ENCODE measurements around the gene DBT. TPM values are rescaled to one million over a fixed set of nuclear protein-coding genes. Genes with fewer than 3 reads are reported as not detected.
"Not testable (repeated sequence)": the region's sequence is repeated elsewhere in the genome, so short reads cannot be mapped to it uniquely, and the experiment has no call there.

DBT gene
- total RNA-seq (1 to 10 TPM; 7.8 to 9.5 TPM), total RNA-seq (22.3 to 32.9 reads per million in 2 donors)

DNA sequence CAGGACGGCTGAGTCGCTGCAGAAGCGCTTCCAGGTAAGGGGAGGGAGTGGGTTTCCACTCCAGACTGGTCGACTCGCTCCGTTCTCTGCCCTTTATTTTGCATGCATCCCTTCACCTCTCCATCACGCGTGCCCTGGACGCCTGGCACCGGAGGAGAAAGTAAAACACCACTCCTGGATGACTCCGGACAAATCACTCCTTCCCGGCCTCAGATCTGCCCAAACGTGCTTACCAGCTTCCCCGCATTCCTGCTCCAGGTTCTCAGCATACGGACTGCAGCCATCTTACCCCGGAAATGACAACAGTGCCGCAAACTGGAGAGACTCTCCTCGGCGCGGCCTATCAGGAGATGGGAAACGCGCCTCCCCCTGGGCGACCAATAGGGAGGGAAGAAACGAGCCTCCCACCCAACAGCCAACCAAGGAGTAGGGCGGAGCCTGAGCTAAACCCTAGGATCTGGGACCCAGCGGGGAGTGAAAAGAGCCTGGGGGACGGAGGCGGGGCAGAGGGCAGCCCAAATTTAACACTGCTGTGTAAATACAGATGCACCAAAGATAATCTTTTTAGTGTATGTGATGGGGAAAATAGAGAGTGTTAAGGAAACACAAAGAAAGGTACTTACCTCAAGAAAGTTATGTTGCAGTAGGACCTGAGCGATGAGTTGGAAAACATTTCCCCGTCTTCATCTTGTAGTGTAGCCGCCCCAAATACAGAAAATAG, at the start of gene DBT:
DBT (minus strand) TSS at position 298 of the 721 bp plus-strand sequence; CDS start at position 284, 14 bp downstream.
- ATAC-seq = peak; percentile 100
- DNase-seq = peak; percentile 77 to 86 (median 83)
- no peak within 1 kb of the TSS for H3K27ac Mint-ChIP-seq
- H3K9me3 ChIP-seq (ENCODE audit: control insufficient read depth, low read length, poor library complexity, severe bottlenecking) = no peaks in the 10 kb centered on the region
- no peak within 1 kb of the TSS for H3K4me3 Mint-ChIP-seq
- H3K36me3 Mint-ChIP-seq (ENCODE audit: low read depth) = peaks cover 3% of the 10 kb centered on the region
- H3K27me3 Mint-ChIP-seq = no peaks in the 10 kb centered on the region
- H3K4me1 Mint-ChIP-seq = peaks cover 15% of the 10 kb centered on the region

DNA sequence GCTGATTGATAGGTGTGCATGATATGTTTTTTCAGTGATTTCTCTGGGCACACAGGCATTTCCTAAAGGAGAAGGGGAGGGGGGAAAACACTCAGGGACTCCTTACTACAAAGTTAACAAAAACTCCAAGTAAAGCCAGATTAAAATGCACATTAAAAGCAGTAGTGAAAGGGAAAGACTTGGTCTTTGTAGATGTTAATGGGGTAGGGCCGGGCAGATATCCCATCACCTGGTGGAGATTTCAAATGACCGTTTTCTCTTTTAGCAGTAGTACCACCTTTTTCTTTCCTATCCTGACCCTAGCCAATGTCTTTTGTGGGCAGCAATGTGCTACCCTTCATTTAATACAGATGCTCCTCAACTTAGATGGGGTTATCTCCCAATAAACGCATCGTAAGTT, 48.9 kb upstream of the DBT start:
- H3K9me3 ChIP-seq (ENCODE audit: control insufficient read depth, low read length, poor library complexity, severe bottlenecking) = no peaks in the 10 kb centered on the region
- H3K4me3 Mint-ChIP-seq = no peak overlapping the region
- no peak overlapping the region for H3K27ac Mint-ChIP-seq
- no peaks in the 10 kb centered on the region for H3K27me3 Mint-ChIP-seq
- ATAC-seq (no peak), DNase-seq (no peak)
- no peaks in the 10 kb centered on the region for H3K36me3 Mint-ChIP-seq (ENCODE audit: low read depth)
- peaks cover 10% of the 10 kb centered on the region for H3K4me1 Mint-ChIP-seq

DNA sequence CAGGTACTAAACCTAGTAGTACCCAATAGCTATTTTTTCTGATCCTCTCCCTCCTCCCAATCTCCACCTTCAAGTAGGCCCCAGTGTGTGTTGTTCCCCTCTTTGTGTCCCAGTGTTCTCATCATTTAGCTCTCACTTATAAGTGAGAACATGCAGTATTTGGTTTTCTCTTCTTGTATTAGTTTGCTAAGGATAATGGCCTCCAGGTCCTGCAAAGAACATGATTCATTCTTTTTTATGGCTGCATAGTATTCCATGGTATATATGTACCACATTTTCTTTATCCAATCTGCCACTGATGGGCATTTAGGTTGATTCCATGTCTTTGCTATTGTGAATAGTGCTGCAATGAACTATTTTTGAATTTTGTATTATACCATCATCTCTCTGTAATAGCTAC, 47.4 kb upstream of the DBT start:
- H3K4me1 Mint-ChIP-seq; H3K36me3 Mint-ChIP-seq (ENCODE audit: low read depth); H3K27ac Mint-ChIP-seq; ATAC-seq; H3K4me3 Mint-ChIP-seq; DNase-seq; H3K9me3 ChIP-seq (ENCODE audit: control insufficient read depth, low read length, poor library complexity, severe bottlenecking); H3K27me3 Mint-ChIP-seq: not testable (repeated sequence)

DNA sequence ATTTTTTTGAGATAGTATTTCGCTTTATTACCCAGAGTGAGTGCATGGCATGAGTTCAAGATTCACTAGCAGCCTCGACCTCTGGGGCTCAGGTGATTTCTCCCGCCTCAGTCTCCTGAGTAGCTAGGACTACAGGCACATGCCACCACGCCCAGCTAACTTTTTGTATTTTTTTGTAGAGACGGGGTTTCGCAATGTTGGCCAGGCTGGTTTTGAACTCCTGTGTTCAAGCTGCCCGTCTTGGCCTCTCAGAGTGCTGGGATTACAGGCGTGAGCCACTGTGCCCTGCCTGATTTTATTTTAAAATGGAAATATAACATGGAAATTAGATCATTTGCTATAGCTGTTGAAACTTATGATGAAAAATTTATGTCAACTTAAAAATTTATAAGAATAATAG, 46.5 kb upstream of the DBT start:
- H3K27ac Mint-ChIP-seq = no peak overlapping the region
- H3K36me3 Mint-ChIP-seq (ENCODE audit: low read depth) = peaks cover 3% of the 10 kb centered on the region
- H3K27me3 Mint-ChIP-seq = no peaks in the 10 kb centered on the region
- H3K9me3 ChIP-seq (ENCODE audit: control insufficient read depth, low read length, poor library complexity, severe bottlenecking) = no peaks in the 10 kb centered on the region
- H3K4me3 Mint-ChIP-seq = no peak overlapping the region
- ATAC-seq (no peak), DNase-seq (no peak)
- H3K4me1 Mint-ChIP-seq = peaks cover 10% of the 10 kb centered on the region

- Mint-ChIP-seq H3K4me3 (no peak overlapping the region), H3K27me3 (no peaks in the 10 kb centered on the region), H3K36me3 (ENCODE audit: low read depth) (peaks cover 3% of the 10 kb centered on the region), H3K27ac (no peak overlapping the region), H3K4me1 (no peaks in the 10 kb centered on the region)
- no peak for ATAC-seq
- H3K9me3 ChIP-seq (ENCODE audit: control insufficient read depth, low read length, poor library complexity, severe bottlenecking) = no peaks in the 10 kb centered on the region
- no peak for DNase-seq
Observed at GRCh38 chr1:100292711-100293110, 43.1 kb upstream of the DBT start.

GRCh38 chr1:100290291-100290690, 40.7 kb upstream of the DBT start:
- Mint-ChIP-seq H3K27me3 (no peaks in the 10 kb centered on the region), H3K27ac (no peak overlapping the region), H3K4me3 (no peak overlapping the region), H3K36me3 (ENCODE audit: low read depth) (peaks cover 9% of the 10 kb centered on the region), H3K4me1 (peaks cover 2% of the 10 kb centered on the region)
- no peak for DNase-seq
- no peaks in the 10 kb centered on the region for H3K9me3 ChIP-seq (ENCODE audit: control insufficient read depth, low read length, poor library complexity, severe bottlenecking)
- no peak for ATAC-seq

- no peak overlapping the region for H3K4me3 Mint-ChIP-seq
- peaks cover 2% of the 10 kb centered on the region for H3K4me1 Mint-ChIP-seq
- H3K9me3 ChIP-seq (ENCODE audit: control insufficient read depth, low read length, poor library complexity, severe bottlenecking) = no peaks in the 10 kb centered on the region
- no peaks in the 10 kb centered on the region for H3K27me3 Mint-ChIP-seq
- DNase-seq = no peak
- H3K36me3 Mint-ChIP-seq (ENCODE audit: low read depth) = peaks cover 6% of the 10 kb centered on the region
- ATAC-seq = no peak
- H3K27ac Mint-ChIP-seq = no peak overlapping the region
Observed at GRCh38 chr1:100287162-100287561, 37.5 kb upstream of the DBT start.

DNA sequence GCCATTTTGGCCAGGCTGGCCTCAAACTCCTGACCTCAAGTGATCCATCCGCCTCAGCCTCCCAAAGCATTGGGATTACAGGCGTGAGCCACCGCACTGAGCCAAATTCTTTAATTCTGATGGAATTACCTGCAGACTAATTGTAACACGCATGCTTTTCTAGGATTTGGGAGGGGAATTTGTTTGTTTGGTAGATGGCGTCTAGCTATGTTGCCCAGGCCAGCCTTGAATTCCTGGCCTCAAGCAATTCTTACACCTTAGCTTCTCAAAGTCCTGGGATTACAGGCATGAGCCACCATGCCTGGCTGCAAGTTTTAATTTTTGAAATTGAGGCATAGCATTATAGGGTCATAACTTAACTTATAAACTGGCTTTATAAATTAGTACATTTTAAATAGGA, 35.0 kb upstream of the DBT start:
- no peak for ATAC-seq
- H3K27ac Mint-ChIP-seq = no peak overlapping the region

GRCh38 chr1:100279954-100280682, 30.5 kb upstream of the DBT start:
- peak overlapping the region; percentile 86 for H3K27ac Mint-ChIP-seq

More for the DNA sequence above, 35.0 kb upstream of the DBT start:
- Mint-ChIP-seq H3K4me1 (peaks cover 11% of the 10 kb centered on the region), H3K27me3 (no peaks in the 10 kb centered on the region), H3K4me3 (no peak overlapping the region), H3K36me3 (ENCODE audit: low read depth) (peaks cover 10% of the 10 kb centered on the region)
- H3K9me3 ChIP-seq (ENCODE audit: control insufficient read depth, low read length, poor library complexity, severe bottlenecking) = no peaks in the 10 kb centered on the region
- DNase-seq = no peak

DNA sequence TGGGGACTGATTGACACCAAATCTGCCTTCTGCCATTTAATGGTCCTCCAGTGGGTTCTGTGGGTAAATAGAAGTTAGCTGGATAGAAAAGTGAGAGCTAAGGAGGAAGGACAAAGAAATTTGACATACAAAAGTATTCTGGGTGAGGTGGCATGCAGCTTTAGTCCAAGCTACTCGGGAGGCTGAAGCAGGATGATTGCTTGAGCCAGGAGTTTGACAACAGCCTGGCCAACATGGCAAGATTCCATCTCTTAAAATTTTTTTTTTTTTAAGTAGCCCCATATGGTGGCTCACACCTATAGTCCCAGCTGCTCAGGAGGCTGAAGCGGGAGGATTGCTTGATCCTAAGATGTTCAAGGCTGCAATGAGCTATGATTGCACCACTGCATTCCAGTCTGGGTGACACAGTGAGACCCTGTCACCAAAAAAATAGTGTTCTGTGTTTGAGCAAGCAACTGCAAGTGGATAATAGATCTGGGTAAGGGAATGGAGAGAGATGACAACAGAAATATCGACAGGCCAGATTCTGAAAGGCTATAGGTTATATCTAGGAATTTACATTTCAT, 29.8 kb upstream of the DBT start:
- no peaks in the 10 kb centered on the region for H3K9me3 ChIP-seq (ENCODE audit: control insufficient read depth, low read length, poor library complexity, severe bottlenecking)
- Mint-ChIP-seq H3K36me3 (ENCODE audit: low read depth) (peaks cover 9% of the 10 kb centered on the region), H3K27me3 (no peaks in the 10 kb centered on the region), H3K4me3 (no peak overlapping the region), H3K4me1 (peaks cover 22% of the 10 kb centered on the region), H3K27ac (peak overlapping the region; percentile 86)
- DNase-seq (no peak), ATAC-seq (no peak)

More at GRCh38 chr1:100279954-100280682, 30.5 kb upstream of the DBT start:
- no peaks in the 10 kb centered on the region for H3K27me3 Mint-ChIP-seq
- no peak overlapping the region for H3K4me3 Mint-ChIP-seq
- H3K4me1 Mint-ChIP-seq = peaks cover 21% of the 10 kb centered on the region
- peaks cover 9% of the 10 kb centered on the region for H3K36me3 Mint-ChIP-seq (ENCODE audit: low read depth)
- H3K9me3 ChIP-seq (ENCODE audit: control insufficient read depth, low read length, poor library complexity, severe bottlenecking) = no peaks in the 10 kb centered on the region
- DNase-seq = no peak
- ATAC-seq = no peak

GRCh38 chr1:100277866-100278265, 28.2 kb upstream of the DBT start:
- ATAC-seq = peak; percentile 80
- peaks cover 13% of the 10 kb centered on the region for H3K36me3 Mint-ChIP-seq (ENCODE audit: low read depth)

DNA sequence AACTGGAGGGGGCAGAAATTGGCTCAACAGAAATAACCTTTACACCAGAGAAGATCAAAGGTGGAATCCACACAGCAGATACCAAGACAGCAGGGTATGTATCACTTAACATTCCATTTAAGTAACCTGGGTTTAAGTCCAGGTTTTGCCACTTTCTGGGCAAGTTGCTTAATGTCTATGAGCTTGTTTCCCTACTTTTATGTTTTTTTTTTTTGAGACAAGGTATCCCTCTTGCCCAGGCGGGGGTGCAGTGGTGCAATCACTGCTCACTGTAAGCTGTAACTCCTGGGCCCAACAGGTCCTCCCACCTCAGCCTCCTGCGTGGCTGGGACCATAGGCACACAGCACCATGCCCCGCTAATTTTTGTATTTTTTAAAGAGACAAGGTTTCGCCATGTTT, 18.6 kb upstream of the DBT start:
- H3K4me3 Mint-ChIP-seq = no peak overlapping the region
- H3K4me1 Mint-ChIP-seq = peaks cover 27% of the 10 kb centered on the region
- DNase-seq (no peak), ATAC-seq (no peak)
- peaks cover 14% of the 10 kb centered on the region for H3K36me3 Mint-ChIP-seq (ENCODE audit: low read depth)
- H3K27ac Mint-ChIP-seq = peak overlapping the region; percentile 16
- no peaks in the 10 kb centered on the region for H3K27me3 Mint-ChIP-seq
- no peaks in the 10 kb centered on the region for H3K9me3 ChIP-seq (ENCODE audit: control insufficient read depth, low read length, poor library complexity, severe bottlenecking)

More at GRCh38 chr1:100277866-100278265, 28.2 kb upstream of the DBT start:
- no peaks in the 10 kb centered on the region for H3K9me3 ChIP-seq (ENCODE audit: control insufficient read depth, low read length, poor library complexity, severe bottlenecking)
- Mint-ChIP-seq H3K27ac (peak overlapping the region; percentile 14), H3K27me3 (no peaks in the 10 kb centered on the region), H3K4me3 (no peak overlapping the region), H3K4me1 (peaks cover 26% of the 10 kb centered on the region)
- DNase-seq = peak in 1 of 3 donors; percentile 25

GRCh38 chr1:100267284-100267683, 17.6 kb upstream of the DBT start:
- Mint-ChIP-seq H3K27ac (no peak overlapping the region), H3K4me3 (peak overlapping the region; percentile 98), H3K36me3 (ENCODE audit: low read depth) (peaks cover 14% of the 10 kb centered on the region), H3K27me3 (no peaks in the 10 kb centered on the region), H3K4me1 (peaks cover 27% of the 10 kb centered on the region)
- ATAC-seq = no peak
- no peaks in the 10 kb centered on the region for H3K9me3 ChIP-seq (ENCODE audit: control insufficient read depth, low read length, poor library complexity, severe bottlenecking)
- DNase-seq = no peak
